GM12878 (cell line): ENCODE results near the gene VARS1.

Experiments used
- BRCA1 ChIP-seq: IDR thresholded peaks from 2 replicates; pipeline ENCODE4 v1.6.1; 2011; ENCODE audit warnings: low read depth, low read length, improper control_type of control experiment
- CEBPB ChIP-seq, 2 experiments: fragments of 150-350 bp in 1 of 2; IDR thresholded peaks; 2 replicates each; pipeline ENCODE4 v1.6.1; 2012 to 2014; ENCODE audit warnings: low read depth in 2 of 2, low read length in 2 of 2, borderline replicate concordance in 1 of 2, inconsistent platforms in 1 of 2
- CHD2 ChIP-seq: IDR thresholded peaks from 2 replicates; pipeline ENCODE4 v1.6.1; 2011; ENCODE audit warnings: low read depth, low read length, improper control_type of control experiment, borderline replicate concordance
- EZH2 ChIP-seq: IDR thresholded peaks from 2 replicates; pipeline ENCODE4 v1.6.1; 2012; ENCODE audit warnings: low read depth, mild to moderate bottlenecking, control low read depth, inconsistent platforms, low read length, borderline replicate concordance; ENCODE audit not compliant: control insufficient read depth
- NRF1 ChIP-seq: conservative IDR thresholded peaks from 2 replicates; pipeline ENCODE4 v1.6.1; 2011; ENCODE audit warnings: mild to moderate bottlenecking, low read depth, low read length, improper control_type of control experiment
- SMC3 ChIP-seq: IDR thresholded peaks from 2 replicates; pipeline ENCODE4 v1.6.1; 2011; ENCODE audit warnings: low read length, improper control_type of control experiment, borderline replicate concordance
- TARDBP ChIP-seq: IDR thresholded peaks from 2 replicates; pipeline ENCODE4 v1.6.1; 2016; ENCODE audit warnings: borderline replicate concordance
- ZZZ3 ChIP-seq: IDR thresholded peaks from 2 replicates; pipeline ENCODE4 v1.6.1; 2011; ENCODE audit warnings: low read depth; ENCODE audit not compliant: control insufficient read depth, insufficient read length
- TF ChIP-seq, protein P1 (sequence below), 3 experiments: IDR thresholded peaks in 2 of 3; conservative IDR thresholded peaks in 1 of 3; 2 replicates each; pipeline ENCODE4 v1.5.1; 2011; ENCODE audit warnings: low read depth in 3 of 3, low read length in 3 of 3, mild to moderate bottlenecking in 3 of 3, control low read depth in 2 of 3, moderate library complexity in 2 of 3, inconsistent platforms in 1 of 3, mixed read lengths in 1 of 3; ENCODE audit not compliant: control insufficient read depth in 2 of 3, insufficient read depth in 1 of 3; ENCODE audit errors: extremely low read depth in 1 of 3
- TF ChIP-seq, protein P2 (sequence below): fragments of 450-650 bp; IDR thresholded peaks from 2 replicates; pipeline ENCODE4 v1.6.1; 2017; ENCODE audit warnings: mild to moderate bottlenecking, moderate library complexity

DNA sequence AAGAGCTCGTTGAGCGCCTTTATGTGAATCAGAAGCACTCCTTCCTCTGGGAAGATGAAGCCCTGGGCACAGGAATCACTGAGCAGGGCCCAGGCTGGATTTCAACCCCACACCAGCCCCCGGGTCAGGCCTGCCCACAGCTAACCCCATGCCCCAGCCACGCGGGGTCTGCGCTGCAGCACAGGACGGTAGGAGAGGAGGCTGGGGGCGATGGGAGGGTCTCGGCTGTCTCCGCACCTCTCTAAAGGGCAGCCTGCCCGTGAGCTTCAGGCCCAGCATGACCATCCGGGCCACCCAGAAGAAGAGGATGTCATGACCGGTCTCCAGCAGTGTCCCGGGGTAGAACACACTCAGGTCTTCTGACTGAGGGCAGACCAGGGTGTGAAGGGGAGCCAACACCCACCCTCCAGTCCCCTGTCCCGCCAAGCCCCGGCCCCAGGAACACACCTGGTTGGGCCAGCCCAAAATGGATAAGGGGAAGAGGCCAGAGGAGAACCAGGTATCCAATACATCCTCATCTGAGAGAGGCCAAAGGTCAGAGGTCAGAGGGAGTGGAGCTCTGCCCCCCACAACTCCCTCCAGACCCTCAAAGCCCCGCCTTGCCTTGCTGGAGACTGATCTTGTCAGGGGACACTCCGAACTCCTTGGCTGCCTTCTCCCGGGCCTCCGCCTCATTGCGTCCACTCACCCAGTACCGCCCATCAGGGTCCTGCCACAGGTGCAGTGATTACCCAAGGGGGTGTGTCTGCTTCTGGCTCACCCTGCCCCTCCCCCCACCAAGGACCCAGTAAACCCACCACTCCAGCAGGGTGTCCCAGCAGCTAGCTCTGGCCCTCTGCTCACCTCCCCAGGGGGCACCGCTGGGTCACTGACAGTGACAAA, 14.1 kb downstream of the VARS1 start:
- TF ChIP-seq CHD2 (no peak), TARDBP (no peak), ZZZ3 (no peak), BRCA1 (no peak), SMC3 (no peak), NRF1 (no peak), EZH2 (no peak), CEBPB (IDR thresholded peaks at IDR 0.05; ENCODE audit: borderline replicate concordance in 1 of 2, low read depth in 2 of 2, low read length in 2 of 2) (no peak)
- TF ChIP-seq, protein P1, sequence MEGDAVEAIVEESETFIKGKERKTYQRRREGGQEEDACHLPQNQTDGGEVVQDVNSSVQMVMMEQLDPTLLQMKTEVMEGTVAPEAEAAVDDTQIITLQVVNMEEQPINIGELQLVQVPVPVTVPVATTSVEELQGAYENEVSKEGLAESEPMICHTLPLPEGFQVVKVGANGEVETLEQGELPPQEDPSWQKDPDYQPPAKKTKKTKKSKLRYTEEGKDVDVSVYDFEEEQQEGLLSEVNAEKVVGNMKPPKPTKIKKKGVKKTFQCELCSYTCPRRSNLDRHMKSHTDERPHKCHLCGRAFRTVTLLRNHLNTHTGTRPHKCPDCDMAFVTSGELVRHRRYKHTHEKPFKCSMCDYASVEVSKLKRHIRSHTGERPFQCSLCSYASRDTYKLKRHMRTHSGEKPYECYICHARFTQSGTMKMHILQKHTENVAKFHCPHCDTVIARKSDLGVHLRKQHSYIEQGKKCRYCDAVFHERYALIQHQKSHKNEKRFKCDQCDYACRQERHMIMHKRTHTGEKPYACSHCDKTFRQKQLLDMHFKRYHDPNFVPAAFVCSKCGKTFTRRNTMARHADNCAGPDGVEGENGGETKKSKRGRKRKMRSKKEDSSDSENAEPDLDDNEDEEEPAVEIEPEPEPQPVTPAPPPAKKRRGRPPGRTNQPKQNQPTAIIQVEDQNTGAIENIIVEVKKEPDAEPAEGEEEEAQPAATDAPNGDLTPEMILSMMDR (IDR thresholded peaks at IDR 0.05 in 2 of 3, conservative IDR thresholded peaks at IDR 0.05 in 1 of 3; ENCODE audit: control insufficient read depth in 2 of 3, extremely low read depth in 1 of 3, insufficient read depth in 1 of 3, low read depth in 3 of 3, low read length in 3 of 3) = no peak
- TF ChIP-seq, protein P2, sequence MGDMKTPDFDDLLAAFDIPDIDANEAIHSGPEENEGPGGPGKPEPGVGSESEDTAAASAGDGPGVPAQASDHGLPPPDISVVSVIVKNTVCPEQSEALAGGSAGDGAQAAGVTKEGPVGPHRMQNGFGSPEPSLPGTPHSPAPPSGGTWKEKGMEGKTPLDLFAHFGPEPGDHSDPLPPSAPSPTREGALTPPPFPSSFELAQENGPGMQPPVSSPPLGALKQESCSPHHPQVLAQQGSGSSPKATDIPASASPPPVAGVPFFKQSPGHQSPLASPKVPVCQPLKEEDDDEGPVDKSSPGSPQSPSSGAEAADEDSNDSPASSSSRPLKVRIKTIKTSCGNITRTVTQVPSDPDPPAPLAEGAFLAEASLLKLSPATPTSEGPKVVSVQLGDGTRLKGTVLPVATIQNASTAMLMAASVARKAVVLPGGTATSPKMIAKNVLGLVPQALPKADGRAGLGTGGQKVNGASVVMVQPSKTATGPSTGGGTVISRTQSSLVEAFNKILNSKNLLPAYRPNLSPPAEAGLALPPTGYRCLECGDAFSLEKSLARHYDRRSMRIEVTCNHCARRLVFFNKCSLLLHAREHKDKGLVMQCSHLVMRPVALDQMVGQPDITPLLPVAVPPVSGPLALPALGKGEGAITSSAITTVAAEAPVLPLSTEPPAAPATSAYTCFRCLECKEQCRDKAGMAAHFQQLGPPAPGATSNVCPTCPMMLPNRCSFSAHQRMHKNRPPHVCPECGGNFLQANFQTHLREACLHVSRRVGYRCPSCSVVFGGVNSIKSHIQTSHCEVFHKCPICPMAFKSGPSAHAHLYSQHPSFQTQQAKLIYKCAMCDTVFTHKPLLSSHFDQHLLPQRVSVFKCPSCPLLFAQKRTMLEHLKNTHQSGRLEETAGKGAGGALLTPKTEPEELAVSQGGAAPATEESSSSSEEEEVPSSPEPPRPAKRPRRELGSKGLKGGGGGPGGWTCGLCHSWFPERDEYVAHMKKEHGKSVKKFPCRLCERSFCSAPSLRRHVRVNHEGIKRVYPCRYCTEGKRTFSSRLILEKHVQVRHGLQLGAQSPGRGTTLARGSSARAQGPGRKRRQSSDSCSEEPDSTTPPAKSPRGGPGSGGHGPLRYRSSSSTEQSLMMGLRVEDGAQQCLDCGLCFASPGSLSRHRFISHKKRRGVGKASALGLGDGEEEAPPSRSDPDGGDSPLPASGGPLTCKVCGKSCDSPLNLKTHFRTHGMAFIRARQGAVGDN = no peak
